GM18520 (cell line): ENCODE data around the gene PHACTR3.
"Not testable (repeated sequence)": the region's sequence is repeated elsewhere in the genome, so short reads cannot be mapped to it uniquely, and the experiment has no call there.

Experiments used
- ATAC-seq: cut with Tn5 transposase; IDR thresholded peaks from one replicate; pipeline ENCODE4 v1.9.1; 2021; ENCODE audit not compliant: unreplicated experiment

Gene PHACTR3

DNA sequence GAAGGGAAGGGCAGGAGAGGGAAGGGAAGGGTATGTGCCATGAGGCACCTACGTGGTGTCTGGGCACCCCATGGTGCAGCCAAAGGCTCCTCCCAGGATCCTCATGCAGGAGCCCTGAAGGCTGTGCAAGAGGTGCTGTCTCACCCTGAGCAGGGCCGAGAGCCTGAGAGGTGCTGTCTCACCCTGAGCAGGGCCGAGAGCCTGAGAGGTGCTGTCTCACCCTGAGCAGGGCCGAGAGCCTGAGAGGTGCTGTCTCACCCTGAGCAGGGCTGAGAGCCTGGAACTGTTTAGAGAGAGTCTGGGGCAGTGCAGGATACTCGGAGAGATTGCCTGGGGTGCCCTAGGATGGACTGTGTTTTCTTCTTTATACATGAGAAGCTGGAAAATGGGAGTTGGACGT is 14.2 kb downstream of the PHACTR3 start:
- not testable (repeated sequence) for ATAC-seq

DNA sequence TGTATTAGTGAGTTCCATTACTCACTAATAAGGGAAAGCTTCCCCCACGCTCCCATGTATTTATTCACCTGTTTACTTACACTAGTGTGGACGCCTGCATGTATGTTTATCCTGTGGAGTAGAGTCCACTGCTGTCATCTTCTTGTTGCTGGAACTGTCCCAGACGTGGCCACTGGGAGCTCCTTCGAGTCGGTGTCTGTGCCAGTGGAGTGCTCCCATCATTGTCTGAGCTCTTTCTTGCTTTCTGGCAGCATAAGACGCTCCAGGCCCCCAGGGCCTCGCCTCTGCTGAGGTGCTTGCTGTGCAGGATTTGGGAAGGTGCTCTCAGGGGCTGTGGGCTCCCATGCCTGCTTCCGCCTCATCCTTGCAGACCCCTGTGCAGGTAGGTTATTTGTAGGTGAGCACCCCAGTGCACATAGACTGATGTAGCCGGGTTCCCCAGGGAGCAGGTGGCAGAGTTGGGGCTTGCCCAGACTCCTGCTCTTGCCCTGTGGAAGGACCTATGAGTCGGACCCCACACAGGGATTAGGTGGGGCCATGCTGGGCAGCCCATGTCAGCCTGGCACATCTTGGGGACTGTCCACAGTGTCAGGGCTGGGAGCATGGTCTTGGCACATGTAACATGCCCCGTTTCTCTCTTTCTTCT is 16.6 kb downstream of the PHACTR3 start:
- no peak for ATAC-seq

DNA sequence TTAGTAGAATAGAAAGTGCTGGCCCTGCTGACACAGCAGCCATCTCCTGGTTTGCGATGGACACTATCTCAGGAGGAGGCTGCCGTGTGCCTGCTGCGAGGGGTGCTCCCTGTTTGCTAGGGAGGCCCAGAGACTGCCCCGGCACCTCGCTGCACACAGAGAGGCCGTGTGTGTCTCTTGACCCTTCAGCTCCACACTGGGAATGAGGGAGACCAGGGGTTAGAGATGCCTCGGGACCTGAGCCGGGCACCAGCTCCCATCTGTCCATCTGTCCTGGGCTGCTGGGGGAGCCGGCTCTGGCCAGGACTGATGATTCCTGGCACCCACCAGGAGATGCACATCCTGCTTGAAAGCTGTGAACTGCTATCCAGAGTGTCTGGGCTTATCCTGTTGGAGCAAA is 18.2 kb downstream of the PHACTR3 start:
- no peak for ATAC-seq

DNA sequence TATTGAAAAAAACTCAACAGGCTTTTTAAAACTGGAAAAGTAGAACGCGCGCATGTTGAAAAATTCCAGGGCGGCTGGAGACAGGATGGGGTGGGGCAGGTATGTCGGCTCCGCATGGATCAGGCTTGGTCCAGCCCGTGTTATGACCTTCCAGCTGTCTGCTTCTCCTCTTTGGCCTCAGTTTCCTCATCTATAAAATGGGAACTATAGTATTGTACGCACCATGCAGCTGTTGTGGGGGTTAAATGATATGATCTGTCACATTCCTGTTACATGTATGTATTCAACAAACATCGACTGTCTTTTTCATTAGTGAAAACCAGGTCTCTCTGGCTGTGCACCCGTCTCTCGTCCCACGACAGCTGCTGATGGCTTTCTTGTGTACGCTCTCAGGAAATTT is 18.8 kb downstream of the PHACTR3 start:
- no peak for ATAC-seq

DNA sequence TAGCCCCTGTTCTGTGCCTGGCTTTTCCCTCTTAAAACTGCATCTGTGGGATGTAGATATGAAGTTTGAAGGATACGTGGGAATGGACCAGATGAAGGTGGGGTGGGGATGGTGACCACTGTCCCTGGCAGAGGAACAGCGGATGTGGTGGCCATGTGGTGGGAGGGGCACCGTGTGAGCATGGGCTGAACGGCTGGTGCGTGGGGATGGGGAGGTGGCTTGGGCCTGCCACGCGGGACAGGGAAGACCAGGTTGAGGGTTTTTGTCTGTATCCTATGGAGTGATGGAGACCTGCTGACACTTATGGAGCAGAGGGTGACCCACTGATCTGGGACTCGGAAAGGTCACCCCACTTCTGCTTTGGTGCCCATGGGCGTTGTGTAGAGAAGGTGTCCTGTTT is 19.2 kb downstream of the PHACTR3 start:
- ATAC-seq, result no peak

DNA sequence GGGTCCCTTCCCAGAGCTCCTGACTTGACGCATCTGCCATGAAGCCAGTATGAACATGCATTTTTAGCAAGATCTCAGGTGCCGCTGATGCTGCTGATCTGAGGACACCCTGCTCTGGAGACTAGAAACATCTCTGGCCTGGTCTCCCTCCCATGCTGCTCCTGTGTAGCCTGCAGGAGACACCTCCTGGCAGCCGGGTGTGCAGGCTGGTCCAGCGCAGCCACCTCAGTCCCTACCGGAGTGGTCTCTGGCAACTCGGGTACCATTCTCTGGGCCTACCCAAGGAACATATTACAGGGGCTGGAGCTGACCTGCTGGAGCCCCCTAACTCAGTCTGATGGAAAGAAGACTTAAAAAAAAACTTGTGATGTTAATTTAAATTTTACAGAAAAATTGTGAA is 20.1 kb downstream of the PHACTR3 start:
- ATAC-seq, result no peak

DNA sequence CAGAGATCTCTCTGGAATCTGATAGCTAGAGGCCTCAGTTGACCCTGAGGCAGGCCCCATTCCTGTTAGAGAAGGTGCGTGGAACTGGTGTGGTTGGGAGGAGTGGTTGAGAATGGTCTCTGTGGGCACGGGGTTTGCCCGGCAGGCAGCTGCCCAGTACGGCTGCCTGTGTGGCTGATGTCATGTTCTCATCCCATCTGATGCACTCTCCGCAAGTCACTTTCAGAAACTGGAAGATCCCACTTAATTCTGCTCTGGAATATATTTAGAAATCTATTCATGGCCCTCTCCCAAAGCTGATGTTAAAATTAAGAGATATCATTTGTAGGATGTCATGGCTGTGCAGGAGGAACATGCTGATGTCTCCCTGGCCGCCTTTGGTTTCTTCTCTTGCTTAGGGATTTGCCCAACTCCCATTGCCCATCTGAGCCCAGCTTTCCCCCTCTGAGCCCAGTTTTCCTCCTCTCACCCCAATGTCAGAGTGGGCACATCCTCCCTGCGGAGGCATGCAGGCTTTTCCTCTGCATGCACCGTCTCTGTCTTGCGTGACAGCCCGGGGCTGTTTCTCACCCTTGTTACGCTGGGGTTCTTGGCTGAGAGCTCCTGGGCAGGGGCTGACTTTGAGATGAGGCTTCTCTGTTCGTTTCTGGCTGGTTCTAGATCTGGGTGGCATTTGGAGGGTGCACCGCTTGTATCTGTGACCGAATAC is 21.0 kb downstream of the PHACTR3 start:
- no peak for ATAC-seq

DNA sequence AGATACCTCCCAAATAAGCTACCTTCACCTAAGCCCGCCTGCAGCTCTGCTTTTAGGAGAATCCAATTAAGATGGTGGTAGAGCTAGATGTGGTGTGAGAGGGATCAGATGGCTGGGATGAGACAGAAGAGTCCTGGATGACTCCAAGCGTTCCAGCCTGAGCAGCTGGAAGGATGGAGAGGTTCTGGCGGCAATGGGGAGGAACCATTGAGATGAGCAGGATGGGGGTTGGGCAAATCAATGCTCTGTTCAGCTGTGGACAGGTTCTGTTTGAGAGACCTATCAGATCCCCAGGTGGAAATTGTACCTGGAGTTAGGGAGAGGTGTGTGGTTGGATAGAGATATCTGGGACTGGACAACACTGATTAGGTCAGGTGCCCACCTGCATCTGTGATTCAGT is 23.0 kb downstream of the PHACTR3 start:
- ATAC-seq, result no peak

DNA sequence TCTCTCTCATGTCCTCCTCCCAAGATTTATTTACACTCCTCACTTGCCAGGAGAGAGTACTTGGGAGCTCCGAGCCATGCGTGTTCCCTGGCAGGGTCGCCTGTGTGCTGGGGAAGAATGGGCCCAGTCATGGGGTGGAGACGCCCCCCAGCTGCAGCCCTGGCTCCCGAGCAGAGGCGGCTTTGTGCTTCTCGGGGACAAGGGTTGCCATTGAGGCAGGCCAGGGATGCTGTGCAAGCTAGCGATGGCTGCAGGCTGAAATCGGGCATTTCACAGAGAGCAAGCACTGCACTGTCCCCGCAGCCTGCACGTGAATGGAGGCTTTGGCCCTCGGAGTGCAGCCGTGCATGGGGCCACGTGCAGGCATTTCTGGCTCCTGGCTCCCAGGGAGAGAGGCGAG is 23.8 kb downstream of the PHACTR3 start:
- no peak for ATAC-seq

DNA sequence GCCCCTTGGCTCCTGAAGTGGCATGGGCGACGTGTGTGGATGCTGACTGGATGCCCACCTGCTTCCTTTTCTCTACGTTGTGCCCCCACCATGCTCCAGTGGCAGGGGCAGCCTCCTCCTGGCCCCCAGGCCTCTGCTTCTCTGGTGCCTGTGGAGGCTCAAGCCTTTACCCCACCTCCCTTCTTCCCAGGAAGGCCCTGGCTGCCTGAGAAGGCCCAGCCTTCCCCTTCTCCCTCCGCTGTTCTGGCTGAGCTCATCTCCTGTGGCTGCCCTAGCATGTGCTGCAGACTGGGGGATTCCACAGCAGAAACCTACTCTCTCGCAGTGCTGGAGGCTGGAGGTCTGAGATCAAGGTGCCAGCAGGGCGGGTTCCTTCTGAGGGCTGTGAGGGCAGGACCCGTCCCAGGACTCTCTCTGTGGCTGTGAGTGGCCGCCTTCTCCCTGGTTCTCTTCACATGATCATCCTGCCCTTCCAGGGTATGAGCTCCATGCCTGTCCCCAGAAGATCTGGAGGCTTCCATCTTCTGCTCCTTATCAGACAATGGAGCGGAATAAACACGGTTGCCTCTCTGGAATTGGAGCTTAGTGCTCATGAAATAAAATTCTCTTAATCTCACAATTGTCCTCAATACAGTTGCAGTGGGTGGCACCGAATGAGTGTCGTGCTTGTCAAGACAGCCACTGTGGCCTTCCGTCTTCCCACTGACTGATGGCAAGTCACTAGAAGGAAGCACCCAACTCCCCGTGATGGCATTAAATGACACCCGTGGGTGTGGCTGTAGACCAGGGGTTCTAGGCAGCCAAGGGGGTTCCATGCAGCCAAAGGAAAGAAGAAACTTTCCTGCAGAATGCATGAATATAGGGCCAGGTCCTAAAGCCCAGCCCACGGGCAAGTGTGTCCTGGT is 25.1 kb downstream of the PHACTR3 start:
- no peak for ATAC-seq

DNA sequence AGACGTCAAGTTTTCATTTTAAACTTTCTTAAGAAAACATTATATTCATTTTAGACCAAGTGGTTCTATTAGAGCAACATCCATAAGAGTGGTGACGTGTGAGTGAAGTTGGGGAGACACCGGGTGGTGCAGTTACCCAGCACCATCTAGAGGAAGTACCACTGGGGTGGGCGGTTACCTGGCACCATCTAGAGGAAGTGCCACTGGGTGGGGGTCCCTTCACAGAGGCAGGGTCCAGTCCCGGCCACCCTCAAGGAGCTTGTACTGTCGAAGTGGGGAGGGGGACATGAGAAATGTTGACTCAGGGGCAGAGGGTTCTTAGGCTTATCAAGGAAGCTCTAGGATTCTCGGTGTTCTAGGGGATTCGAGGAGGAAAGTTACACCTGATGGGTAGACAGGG is 26.2 kb downstream of the PHACTR3 start:
- ATAC-seq, result no peak

DNA sequence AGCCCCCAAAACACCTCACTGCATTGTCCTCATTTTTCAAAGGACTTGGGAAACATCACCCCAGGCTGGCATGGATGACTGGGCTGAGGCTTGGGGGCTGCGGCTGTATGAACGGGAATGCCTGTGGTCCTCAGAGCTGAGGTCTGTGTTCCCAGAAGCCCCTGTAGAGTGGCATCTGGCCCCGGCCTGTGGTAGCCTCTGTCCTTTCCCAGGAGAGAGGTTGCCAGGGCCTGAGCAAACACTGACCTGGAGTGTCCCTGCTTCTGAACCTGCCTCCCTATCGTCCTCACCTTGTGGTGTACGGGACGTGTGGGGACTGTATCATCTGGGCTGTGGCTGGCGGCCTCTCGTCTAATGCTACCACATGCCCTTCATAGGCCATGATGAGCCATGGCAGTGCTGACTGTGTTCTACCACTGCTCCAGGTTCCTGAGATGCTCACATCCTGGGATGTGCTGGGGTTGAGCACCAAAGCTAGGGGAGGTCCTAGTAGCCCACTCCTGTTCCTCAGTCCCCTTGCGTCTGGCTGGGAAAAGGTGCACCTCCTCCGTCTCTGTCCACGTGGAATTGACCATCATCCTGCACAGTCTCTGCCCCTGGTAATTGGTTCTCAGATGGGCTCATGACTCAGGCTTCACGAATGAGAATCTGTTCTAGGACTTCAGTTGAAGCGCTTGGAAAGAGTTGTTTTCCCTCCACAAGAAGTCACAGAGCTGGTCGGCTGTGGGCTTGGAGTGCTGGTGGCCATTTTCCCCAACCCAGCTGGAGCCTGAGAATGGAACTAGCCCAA is 27.6 kb downstream of the PHACTR3 start:
- ATAC-seq, result no peak

DNA sequence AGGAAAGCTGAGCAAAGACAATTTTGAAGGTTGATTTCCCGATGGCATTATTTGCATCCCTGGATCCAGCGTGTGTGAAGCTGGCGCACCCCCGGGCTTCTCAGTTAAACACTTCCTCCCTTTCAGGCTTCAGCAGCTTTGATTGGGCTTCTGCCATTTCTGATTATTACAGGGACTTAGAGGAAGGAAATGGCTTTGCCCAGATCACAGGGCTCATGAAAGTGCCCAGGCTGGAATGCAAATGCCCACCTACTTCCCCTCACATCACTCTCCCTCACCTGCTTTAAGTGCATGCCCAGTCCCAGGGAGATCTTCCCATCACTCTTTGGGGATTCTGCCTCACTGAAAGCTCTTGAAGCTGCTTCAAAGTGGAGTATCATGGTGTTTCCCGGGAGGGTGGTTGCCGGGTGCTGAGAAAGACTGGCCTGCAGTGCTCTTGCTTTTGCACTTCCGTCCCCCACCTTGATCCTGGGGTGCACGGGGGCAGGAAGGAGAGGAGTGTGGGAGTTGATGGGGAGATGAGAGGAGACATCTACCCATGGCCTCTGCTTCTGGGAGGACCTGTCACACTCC is 28.3 kb downstream of the PHACTR3 start:
- no peak for ATAC-seq

DNA sequence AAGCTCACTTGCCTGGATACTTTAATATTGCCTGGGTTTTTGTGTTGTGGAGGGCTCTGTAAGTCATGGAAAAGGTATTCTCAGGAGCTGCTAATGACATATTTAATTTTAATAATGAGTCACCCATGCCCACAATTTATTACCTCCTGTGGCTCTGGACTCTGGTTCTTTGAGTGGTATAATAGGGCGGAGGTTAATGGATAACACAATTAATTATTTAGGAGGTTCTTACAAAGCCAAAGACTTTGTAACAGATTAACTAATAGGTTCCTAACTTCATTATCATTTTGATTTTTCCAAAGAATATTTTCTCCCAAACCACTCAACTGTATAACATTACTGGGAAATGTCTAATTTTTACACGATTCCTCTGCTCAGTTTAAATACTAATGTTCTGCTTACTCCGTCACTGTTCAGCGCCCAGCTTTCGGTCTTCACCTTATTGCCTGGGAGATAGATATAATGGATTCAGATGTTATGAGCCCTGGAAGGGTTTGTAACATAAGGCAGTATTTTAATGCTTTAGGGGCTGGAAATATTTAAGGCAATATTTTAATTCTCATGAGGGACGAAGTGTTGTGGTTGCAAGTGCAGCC is 29.4 kb downstream of the PHACTR3 start:
- no peak for ATAC-seq

DNA sequence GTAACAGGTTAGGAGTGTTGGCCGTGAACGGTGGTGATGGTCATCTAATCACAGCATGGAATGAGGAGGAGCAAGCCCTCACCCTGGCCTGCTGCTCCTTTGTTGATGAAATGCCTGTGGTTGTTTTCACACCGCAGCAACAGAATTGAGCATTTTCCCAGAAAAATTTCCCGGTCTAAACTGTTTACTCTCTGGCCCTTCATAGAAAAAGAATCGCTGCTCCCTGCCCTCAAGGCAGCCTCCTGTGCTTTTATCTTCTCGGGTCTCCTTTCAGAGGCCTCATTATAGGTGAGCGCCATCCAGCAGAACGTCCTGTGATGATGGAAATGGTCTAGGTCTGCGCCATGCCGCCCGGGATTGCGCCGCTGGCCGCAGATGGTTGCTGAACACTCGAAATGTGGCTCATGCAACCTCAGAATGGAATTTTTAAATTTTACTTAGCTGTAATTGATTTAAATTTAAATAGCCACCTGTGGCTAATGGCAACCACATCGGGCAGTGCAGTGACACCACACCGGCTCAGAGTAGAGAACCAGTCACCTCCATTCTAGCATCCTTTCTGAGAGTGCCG is 30.2 kb downstream of the PHACTR3 start:
- ATAC-seq, result no peak

DNA sequence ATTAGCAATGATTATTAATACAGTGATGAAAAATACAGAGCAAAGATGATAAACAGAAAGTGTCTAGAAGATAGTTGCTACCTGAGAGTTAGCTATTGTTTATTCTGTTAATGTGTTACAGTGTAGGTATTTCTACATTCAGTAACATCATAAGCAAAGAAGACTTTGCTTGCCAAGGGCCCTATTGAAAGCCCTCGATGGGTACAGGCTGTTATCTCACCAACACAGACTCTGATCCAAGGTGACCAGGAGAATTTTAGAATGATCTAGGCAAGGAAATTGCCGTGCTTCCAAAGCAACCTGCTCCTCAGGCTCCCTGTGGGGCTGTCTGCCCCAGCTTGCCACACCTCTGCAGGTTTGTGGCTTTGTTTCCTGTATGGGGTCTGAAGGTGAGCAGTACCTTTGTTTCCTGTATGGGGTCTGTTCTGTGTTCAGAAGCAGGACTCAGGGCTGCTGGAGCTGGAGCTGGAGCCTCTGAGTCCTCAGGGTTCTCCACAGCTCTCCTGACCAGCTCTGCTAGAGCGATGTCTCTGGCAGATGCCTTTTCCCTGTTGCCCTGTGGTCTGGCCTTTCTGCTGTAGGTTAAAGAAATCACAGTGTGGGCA is 32.5 kb downstream of the PHACTR3 start:
- ATAC-seq, result no peak

DNA sequence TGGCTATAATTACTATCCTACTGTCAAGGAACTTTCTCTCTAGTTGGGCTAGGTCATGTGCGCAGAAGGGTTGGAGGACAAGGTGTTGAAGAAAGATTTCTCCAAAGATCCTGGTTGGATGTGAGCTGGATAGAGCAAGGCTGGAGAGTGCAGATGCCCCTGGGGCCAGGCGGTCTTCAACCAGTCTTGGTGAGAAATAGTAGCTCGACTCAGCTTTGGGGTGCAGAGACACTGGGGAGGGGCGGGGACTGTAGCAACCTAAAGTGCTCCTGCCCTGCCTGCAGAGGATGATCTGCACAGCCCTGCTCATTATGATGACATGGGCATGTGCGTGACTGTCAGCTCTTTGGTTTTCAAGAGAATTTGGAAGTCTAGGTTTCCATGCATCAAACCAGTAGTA is 35.9 kb downstream of the PHACTR3 start:
- ATAC-seq, result no peak

DNA sequence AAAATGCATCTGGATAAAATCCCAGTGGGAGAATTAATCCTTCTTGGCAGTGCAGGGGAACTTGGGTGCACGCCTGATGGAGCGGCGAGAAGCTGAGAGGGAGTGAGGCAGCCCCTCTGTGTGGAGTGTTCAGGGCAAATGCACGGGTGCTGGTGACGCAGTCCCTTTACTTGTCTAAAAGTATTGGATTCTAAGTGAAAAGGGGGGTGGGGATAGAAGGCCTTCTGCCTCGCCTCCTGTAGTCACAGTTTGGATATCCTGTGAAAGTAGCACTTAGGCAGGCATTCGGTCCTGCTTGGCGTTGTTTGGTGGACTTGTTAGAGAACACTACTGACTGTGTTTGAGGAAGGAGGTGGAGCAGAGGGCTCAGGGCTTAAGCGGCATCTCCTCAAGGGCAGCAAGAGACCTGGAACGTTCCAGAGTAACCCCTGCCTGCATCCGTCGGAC is 39.3 kb downstream of the PHACTR3 start:
- no peak for ATAC-seq

DNA sequence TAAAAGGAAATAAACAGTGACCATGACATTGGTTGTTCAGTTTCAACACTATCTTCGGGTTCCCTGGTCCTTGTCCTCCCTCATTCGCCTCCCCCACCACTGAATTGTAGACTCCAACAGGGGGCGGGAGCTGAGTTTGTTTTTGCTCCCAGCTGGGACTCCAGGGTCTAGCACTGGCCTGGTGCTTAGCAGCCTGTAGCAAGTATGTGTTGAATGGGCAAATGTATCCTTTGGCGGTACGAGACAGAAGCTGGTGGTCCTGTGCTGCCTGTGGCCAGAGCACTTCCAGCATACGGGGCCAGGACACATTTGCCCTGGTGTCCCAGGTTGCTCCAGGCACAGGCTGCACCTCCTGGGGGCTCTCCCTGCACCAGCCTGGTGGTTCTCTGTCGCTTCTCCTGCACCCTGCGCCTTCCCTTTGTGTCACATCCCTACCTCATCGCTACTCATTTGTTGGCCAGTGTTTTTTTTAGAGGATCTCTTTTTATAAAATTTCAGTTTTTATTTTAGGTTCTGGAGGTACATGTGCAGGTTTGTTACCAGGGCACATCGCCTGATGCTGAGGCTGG is 40.1 kb downstream of the PHACTR3 start:
- ATAC-seq, result no peak
